GM19438 (cell line): Measurements from ENCODE around the gene SLIT1.

Experiments
- ATAC-seq: cut with Tn5 transposase; IDR thresholded peaks from one replicate; pipeline ENCODE4 v1.9.1; 2021; ENCODE audit warnings: low read depth; ENCODE audit not compliant: unreplicated experiment

Gene SLIT1

DNA sequence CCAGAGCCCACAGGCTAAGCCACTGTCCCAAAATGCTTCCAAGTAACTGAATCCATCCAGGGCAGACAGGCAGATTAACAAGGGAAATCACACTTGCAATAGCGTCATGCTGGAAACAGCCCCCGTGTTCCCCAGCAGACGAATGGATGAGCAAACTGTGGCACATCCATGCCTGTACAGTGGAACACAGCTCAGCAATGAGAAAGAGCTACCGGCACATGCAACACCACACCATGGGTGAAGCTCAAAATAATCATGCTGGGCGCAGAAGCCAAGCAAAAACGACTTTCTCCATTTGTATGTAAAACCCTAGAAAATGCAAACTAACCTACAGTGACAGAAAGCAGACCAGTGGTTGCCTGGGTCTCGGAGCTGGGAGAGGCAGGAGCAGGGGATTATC lies 153.1 kb downstream of the SLIT1 start:
- ATAC-seq, result no peak

DNA sequence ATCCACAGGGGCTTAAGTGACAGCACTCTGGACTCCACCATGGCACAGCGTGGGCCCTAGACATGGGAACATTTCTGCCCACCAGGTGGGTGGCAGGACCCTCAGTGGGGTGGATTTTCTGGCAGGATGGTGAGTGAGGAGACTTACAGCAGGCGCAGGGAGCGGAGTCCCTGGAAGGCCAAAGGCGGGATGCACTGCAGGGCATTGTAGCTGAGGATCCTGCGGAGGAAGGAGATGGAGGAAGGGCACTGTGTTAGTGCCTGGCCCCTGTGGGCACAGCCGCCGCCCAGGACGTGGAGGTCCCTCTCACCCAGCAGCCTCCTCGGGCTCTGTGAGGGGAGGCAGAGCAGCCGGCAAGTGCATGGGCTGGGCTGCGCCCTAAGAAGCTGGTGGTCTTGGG lies 154.3 kb downstream of the SLIT1 start:
- no peak for ATAC-seq

DNA sequence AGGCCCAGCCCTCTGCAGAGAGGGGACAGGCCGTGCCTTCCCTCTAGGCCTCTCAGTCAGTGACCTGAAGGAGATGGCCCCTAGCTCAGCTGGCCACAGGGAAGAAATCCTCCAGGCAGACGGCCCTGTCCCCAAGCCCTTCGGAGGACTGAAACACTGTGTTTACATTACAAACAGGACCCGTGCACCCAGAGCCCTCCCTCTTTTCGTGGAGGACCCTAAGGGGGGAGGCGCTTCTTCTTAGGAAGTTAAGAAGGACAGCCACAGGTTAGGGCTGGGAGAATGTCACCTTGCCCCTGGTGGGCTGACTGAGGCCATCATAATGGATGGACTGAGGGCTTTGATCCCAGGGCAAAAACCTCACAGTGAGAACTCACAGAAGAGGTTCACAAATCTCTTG lies 154.9 kb downstream of the SLIT1 start:
- ATAC-seq, result no peak

- ATAC-seq, result no peak
These were observed 156.5 kb downstream of the SLIT1 start for GRCh38 chr10:97029271-97029670.

GRCh38 chr10:97028832-97029178 lies 157.0 kb downstream of the SLIT1 start:
- ATAC-seq, result no peak

DNA sequence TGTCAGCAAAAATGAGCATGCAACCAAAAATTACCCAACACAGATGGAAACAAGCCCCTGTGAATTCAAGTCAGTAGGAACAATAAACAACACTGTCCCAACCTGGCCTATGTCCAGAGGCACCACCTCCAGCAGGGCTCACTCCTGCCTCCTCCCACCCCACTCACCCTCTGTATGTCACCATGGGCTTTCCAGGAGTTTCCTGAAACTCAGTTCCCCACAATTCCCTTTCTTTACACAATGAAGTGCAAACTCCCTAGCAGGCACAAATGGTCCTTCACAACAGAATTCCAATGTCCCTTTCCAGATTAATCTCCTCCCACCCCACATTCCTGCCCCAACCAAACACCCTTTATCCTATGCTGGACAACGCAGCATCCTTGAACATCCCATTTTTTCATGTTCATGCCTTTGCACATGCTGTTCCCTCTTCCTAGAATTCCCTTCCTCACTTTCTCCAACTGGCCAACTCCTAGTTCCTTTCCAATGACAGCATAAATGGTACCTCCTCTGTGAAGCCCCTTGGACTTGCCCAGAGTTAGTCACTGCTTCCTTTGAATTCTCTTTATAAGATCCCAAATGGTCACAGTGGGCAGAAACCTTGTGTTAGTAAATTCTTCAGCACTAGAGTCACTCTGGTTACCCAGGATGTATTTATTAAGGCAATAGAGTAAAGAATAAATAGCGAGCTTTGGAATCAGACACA lies 157.5 kb downstream of the SLIT1 start:
- ATAC-seq, result no peak

DNA sequence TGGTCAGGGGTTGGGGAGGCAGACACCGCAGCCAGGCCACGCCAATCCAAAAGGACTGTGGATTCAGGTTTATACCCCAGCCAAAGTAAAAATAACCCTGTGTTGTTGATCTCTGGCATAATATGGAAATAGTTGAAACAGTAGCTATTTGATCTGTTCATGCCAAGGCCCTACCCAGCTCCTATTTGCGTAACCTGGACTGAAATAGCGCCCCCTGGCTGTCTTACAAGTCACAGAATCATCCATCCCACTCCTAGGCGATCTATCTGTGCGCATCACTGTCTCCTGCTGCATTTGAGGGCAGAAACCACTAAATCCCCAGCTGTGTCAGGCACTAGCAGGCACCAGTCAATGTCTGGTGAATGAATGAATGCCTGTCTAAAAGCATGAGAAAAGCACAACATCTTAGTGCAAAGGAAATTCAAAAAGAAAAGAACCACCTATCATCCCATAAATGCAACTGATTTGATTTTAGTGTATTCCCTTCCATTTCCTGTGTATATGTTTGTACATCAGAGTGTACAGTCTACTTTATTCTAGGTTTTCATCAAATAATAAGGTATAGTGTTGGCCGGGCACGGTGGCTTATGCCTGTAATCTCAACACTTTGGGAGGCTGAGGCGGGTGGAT lies 160.0 kb downstream of the SLIT1 start:
- no peak for ATAC-seq

GRCh38 chr10:97024168-97025073 lies 161.3 kb downstream of the SLIT1 start:
- no peak for ATAC-seq

DNA sequence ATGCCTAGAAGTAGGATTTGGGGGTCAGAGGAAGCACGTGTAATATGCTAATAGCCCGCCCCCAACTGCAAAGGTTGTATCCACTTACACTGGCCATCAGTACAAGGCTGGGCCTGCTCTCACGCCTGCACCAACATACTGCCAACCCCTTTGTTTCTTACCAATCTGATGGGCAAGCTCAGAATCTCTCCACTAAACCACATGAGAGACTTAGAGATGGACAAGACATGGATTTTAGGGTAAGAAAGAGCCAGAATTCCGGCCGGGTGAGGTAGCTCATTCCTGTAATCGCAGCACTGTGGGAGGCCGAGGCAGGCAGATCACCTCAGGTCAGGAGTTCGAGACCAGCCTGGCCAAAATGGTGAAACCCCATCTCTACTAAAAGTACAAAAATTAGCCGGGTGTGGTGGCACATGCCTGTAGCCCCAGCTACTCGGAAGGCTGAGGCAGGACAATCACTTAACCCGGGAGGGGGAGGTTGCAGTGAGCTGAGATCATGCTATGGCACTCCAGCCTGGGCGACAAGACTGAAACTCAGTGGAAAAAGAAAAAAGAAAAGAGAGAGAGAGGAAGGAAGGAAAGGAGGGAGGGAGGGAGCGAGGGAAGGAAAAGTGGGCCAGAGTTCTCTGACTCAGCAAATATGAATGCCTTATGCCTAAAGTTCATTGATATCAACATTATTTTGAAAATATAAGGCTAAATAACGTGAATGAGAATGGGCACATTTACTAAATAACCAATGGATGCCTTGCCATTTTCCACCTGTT lies 162.2 kb downstream of the SLIT1 start:
- no peak for ATAC-seq

GRCh38 chr10:97022616-97023015 lies 163.1 kb downstream of the SLIT1 start:
- ATAC-seq, result no peak

GRCh38 chr10:97020452-97021400 lies 165.0 kb downstream of the SLIT1 start:
- ATAC-seq, result no peak

GRCh38 chr10:97019213-97019844 lies 166.4 kb downstream of the SLIT1 start:
- ATAC-seq, result no peak

- no peak for ATAC-seq
These were observed 167.2 kb downstream of the SLIT1 start for GRCh38 chr10:97018251-97019212.

DNA sequence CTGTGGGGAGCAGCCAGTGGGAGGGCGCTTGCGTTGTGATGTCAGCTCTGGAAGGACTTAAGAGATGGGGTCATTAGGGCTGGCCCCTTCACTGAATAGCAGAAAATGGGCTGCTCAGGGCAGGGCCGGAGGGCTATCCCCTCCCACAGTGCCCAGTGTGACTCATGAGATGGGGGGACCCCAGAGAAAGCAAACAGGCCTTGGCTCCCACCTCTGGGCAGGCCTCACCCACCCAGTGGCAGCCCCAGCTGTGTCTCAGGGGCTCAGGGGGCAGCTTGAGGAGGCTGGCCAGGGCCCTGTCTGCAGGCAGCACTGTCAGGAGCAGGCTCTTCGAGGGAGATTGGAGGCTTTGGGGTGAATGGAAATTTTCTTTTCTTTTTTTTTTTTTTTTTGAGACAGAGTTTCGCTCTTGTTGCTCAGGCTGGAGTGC lies 168.3 kb downstream of the SLIT1 start:
- ATAC-seq, result no peak

GRCh38 chr10:97016728-97017473 lies 168.9 kb downstream of the SLIT1 start:
- ATAC-seq, result peak; percentile 87

- no peak for ATAC-seq
These were observed 170.5 kb downstream of the SLIT1 start for GRCh38 chr10:97015240-97015639.

DNA sequence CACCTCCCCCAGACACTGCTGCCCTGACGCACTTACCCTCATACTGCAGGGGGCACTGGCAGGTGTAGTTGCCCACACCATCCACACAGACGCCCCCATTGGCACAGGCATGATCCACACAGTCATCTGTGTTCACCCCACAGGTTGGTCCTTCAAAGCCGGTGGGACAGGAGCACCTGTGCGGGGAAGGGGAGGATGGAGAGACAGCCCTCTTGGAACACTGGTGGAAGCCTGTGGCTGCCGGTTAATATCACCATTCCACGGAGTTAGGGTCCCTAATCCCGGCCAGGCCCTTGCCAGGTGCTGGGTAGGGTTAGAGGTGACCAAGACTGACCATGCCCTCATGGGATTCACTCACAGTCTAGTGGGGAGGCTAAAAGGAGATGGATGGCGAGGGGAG lies 171.8 kb downstream of the SLIT1 start:
- ATAC-seq, result no peak
